Measurements from ENCODE around the gene SPINDOC.
"Not testable (repeated sequence)": the region's sequence is repeated elsewhere in the genome, so short reads cannot be mapped to it uniquely, and the experiment has no call there.

Gene SPINDOC, protein sequence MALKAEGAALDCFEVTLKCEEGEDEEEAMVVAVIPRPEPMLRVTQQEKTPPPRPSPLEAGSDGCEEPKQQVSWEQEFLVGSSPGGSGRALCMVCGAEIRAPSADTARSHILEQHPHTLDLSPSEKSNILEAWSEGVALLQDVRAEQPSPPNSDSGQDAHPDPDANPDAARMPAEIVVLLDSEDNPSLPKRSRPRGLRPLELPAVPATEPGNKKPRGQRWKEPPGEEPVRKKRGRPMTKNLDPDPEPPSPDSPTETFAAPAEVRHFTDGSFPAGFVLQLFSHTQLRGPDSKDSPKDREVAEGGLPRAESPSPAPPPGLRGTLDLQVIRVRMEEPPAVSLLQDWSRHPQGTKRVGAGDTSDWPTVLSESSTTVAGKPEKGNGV

DNA sequence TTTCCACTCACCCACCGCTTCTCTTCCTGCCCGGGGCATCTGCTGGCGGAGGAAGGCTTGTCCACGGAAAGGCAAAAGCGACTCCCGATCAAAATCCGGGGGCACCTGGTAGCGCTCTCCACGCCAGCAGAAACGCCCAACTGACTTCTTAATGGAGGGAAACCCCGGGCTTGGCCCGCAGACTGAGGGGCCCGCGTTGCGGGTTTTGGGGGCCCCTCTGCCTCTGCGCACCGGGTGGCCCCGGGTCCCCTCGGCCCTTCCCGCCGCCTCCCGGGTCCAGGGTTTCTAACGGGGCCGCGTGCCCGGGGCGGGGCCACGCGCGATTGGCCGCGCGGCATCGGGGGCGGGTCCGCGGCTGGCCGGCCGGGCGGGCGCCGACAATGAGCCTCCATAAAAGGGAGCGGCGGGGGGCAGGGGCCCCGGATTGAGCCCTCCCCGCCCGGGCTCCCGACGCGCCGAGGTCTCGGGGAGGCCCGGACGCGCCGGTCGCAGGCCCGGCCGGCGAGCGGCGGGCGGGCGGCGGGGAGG, at the start of gene SPINDOC:
SPINDOC (plus strand) TSS at position 422 of the 528 bp plus-strand sequence. CDS start 231 bp downstream, outside the sequence.
- peak; percentile 73 for DNase-seq

DNA sequence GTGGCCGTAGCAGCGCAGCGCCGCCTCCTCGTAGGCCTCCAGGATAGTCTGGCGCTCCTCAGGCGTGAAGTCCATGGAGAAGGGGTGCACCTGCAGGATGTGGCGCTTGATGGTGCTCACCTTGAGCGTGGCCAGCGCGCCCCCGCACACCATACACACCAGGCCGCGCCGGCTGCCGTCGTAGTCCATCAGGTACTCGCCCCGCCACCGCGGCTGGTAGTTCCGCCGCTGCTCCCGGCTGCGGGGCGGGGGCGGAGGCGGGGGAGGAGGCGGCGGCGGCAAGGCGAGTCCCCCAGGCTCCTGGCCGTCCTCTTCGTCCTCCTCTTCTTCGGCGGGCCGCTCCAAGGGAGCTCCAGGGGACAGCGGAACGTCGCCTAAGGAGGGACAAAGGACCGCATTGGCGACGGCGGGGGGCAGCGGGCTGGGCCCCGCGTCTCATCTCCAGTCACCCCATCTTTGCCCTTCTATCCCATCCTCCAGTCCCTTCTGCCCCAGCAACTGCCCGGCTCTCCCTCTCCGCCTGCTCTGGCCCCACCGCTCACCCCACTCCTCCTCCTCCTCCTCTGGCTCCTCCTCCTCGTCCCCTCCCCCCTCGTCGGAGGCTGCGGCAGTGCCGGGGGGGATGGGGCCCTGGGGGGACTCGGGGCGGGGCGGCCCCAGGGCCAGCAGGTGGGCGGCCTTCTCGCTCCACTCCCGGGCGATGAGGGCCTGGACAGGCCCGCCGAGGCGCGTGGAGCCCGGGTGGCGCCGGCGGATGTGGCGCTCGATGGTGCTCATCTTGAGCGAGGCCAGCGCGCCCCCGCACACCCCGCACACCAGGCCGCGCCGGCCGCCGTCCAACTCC, 49.5 kb upstream of the SPINDOC start:
- DNase-seq, result no peak

DNA sequence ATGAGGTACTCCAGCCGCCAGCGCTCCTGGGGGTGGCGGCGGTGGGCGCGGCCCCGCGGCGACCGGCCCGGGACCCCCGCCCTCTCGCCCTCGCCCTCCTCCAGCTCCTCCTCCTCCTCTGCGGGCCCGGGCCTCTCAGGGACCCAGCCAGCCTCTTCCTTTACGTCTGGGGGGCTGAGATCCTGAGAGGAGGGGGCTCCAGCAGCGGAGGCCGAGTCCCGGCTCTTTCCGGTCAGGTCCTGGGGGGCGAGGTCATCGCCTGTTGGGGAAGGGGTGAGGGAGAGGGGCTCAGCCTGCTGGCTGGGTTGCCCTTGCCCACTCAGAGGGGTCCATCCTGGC, 48.9 kb upstream of the SPINDOC start:
- DNase-seq, result no peak

DNA sequence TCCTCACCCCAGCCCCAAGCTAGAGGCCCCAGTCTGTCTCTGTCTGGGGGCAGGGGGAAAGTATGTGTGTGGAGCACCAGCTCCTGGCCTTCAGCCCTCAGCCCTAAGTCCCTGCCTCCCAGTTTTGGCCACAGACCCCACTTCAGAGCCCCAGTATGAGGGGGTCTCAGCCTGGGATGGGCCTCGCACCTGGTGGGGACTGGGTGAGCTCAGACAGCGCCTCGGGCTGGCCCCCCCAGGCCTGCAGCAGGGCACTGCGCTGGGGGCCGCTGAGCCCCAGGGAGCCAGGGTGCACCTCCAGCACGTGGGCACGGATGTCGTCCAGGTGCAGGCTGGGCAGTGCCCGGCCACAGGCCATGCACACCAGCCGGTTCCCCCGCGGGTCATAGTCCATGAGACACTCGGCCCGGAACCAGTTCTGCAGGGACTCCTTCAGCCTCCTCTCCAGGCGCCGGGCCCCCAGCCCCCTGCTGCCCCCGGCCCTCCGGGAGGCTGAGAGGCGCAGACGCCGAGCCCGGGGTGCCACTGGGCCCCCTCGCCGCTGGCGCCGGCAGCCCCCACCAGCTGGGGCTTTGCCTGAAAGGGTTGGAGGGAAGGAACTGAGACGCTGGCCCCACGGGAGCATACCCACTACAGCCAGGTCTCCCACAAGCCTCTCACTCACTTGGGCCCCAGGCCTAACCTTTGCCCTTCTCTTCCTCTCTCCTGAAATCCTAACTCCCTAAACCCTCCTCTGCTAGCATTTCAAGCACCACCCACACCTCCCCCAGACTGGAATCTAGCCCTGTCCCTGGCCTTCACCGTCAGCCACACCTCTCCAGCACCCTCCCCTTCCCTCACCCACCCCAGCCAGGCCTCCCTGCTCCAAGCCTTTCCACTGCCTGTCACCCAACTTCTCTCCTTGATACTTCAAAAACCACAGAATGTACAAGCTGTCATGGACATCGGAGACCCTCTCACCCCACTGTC, 48.3 kb upstream of the SPINDOC start:
- DNase-seq, result peak; percentile 33

DNA sequence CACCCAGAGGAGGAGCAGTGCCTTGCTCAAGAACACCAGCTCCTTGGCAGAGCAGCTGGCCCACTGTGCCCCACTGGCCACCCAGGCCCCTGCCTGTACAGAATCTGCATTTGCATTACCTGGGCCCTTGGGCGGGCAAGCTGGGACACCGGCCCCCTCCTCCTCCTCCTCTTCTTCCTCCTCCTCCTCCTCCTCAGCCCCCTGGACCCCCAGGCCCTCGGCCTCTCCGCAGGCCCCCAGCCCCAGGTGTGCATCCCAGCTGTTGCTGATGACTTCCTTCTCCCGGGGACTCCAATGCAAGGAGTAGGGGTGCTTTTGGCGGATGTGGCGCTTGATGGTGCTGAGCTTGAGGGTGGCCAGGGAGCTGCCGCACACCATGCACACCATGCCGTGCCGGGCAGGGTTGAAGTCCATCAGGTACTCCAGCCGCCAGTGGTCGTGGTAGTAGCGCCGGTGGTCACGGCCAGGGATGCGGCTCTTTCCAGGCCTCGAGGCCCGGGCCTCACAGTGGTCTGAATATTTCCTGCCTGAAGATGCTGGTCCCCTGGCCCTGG, 47.5 kb upstream of the SPINDOC start:
- DNase-seq, result no peak

DNA sequence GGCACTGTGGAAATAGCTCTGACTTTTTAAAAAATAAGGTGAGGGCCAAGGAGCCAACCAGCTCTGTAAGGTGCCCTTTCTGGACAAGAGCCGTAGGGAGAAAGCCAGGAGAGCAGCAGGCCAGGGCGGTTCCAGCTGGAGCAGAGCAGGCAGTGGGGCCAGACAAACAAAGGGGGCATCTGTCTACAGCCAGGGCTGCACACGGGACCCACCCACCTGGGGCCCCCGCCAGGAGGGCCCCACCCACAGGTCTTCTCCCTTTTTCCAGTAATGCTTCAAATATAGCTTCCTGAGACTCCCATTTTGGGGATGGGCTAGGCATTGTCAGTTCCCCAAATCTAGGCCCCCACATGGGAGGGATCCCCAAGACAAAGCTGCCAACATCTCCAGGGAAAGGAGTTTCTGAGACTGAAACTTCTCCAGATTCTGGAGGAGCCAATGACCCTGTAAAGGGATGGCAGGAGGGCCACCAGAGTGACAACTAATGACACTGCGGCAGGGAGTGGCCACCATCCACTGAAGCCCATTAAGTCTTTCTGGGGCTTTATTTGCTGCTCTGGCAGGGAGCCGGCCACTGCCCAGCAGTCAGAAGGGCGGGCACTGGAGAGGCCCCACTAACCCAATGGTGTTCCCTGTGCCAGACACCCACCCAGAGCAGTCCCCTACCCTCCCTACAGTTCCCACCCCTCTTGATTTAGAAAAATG, 46.6 kb upstream of the SPINDOC start:
- DNase-seq, result no peak

DNA sequence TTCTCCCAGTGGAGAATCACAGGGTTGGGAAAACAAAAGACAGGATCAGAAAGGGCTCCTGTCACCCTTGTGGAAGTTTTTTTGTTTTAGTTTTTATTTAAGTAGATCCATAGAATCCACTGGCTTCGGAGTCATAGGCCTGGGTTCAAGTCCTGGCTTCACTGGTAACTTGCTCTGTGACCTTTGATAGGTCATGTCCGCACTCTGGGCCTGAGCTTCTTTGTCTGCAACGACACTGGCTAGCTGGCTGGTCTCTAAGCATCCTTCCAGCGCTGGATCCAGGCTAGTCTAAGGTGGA, 46.0 kb upstream of the SPINDOC start:
- DNase-seq, result peak; percentile 73

DNA sequence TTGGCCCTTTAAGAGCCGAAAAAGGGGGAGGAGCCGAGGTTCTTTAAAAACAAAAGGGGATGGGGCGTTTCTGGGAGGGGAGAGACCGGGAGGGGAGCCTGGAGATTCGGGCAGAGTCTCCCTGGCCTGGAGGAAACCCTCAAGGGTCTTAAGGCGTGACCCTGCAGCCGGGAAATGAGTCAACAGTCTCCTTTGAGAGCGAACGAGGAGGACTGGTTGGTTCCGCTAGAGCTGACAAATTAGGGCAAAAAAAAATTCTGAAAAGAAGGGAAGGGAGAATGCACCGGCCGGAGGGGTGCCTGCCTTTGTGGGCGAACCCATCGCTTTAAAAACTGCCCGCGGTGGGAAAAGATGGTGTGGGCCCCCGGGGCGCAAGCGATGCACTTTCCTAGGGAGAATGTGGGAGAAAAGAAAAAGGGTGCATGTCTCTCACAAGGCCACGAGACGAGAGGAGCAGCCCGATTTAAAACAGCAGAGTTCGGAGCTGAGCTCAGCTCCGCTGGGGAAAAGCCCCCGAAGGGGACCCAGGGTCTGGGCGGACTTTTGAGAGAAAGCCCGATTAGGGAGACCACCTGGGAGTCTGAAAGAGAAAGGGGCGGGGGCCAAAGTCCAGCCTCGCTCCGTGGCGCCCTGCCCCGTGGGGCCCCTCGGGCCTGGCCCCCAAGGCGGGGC, 45.6 kb upstream of the SPINDOC start:
- no peak for DNase-seq

DNA sequence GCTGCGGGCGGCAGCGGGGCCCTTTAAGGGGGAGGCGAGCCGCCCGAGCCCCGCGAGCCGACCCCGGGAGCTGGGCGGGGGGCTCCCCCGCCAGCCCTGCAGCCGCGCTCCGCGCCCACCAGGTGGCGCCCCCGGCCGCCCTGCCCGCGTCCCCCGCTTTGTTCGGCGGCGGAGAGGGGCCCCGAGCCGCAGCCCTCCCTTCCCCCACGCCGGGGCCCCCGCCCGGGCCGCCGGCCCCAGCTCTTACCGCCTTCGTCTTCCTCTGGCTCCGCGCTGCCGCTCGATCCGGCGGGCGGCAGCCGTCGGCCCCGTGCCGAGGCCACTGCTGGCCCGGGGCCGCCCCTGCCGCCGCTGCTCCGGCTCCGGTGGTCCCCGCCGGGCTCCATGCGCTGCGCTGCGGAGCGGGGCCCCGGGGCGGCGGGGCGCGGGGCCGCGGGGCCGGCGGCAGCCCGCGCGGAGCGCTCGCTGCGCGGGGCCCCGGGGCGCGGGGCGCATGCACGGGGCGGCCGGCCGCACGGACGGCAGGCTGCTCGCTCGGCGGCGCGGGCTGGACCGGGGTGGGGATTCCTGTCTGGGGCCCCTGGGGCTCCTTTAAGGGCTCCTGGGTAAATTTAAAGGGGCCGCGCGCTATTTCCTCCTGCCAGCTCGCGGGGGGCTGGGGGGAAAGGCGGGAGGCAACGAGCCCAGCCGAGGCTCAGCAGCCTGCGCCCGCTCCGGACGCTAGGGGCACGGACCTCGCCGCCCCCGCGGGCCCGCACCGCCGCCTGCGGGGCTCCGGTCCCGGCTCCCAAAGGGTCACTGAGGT, 44.8 kb upstream of the SPINDOC start, which contains the start of gene ZFTA:
ZFTA (minus strand) TSS at position 539 of the 805 bp plus-strand sequence; CDS start at position 386, 153 bp downstream.
- peak; percentile 54 for DNase-seq

DNA sequence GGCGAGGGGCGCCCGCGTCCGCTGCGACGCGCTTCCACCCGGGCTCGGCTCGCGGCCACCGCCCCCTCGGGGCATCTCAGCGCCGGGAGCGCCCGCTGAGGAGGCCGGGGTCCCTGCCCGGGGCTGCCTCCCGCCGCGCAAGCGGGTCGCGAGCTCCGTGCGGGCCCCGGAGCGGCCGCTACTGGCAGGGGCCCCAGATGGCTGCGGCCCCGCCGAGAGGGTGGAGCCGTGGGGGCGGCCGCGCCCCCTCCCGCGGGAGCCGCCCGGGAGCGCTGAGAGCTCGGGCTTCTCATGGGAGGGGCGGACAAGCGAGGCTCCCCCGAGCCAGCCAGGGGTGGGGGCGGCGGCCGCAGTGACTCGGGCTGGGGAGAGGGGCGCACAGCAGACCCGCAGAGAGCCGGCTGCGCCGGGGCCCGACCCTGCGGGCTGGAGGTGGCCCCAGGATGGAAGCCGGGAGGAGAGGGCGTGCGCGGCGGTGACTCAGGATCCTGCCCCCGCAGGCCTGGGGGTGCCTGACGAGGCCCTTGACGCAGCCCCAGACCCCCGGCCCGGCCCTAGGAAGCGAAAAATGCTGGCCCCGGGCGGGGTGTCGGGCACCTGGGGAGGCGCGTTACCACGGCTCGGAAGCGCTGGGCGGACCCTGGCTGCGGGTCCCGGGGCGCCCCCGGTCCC, 44.1 kb upstream of the SPINDOC start:
- DNase-seq, result no peak

DNA sequence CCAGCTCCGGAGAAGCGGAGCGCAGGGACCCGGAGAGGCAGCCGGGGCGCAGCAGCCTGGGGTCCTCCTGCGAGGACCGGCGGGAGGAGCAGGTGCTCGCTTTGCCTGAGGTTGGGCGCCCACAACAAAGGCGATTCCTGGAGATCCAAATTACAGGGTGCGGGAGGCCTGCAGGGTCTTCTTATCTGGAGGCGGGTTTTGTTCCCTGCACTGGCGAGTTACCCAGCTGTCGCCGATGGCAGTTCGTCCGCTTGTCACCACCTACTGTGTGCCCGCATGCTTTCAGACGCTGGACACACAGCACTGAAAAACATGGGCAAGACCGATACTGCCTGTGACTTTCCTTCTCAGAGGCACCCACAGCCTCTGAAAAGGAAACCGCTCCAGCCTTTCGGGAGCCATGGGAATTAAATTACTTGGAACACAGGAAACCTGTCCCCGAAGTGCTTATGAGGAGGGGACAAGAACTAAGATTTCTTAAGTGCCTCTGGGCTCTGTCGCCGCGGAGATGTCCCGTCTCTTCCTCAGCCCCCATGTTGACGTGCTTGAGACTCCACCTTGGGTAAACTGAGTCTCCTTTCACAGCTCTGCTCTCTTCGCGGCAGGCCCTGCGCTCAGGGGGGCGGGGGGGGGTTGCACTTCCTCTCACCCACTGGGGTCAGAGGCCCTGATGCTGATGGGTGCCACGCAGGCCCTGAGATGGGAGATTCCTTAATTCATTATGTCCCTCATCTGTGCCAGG, 43.4 kb upstream of the SPINDOC start:
- no peak for DNase-seq

DNA sequence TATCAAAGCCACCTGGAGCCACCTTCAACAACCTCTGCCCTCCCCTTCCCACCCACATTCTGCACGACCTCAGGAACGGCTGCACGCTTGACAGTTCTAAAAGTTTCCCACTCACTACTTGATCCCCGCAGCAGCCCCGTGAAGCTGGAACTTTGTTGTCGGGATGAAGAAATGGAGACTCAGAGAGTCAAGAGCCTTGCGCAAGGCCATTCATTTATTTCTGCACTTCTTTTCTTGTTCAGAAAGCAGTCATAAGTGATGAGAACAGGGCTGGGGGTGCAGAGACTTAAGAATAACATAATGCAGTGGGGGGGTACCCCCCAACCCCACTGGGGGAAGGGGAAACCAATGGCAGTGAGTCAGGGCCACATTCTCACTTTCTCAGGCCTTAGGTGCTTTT, 42.5 kb upstream of the SPINDOC start:
- no peak for DNase-seq

DNA sequence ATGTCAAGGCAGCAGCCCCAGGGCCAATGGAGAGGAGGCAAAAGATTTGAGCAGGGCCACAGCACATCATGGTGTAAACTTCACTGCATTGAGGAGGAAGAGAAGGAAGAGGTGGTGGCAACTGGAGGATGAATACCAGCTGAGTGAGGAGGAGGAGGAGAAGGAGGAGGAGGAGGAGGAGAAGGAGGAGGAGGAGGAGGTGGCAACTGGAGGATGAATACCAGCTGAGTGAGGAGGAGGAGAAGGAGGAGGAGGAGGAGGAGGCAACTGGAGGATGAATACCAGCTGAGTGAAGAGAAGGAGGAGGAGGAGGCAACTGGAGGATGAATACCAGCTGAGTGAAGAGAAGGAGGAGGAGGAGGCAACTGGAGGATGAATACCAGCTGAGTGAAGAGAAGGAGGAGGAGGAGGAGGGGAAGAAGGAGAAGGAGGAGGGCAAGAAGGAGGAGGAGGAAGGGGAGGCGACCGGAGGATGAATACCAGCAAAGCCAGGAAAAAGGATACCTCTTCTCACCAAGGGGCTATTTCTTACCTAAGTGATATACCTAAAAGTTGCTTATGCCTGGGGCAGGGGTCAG, 41.4 kb upstream of the SPINDOC start:
- not testable (repeated sequence) for DNase-seq

DNA sequence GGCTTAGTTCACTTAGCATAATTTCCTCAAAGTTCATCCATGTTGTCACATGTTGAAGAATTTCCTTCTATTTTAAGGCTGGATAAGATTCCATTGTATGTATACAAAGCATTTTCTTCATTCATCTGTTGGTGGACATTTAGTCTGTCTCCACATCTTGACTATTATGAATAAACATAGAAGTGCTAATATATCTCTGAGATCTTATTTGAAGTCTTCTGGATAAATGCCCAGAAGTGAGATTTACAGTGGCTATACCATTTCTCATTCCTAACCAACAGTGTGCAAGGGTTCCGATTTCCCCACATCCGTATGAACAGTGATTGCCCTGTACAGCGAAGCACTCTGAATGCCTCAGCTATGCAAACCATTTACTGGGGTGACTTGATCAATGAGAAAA, 38.1 kb upstream of the SPINDOC start:
- no peak for DNase-seq

DNA sequence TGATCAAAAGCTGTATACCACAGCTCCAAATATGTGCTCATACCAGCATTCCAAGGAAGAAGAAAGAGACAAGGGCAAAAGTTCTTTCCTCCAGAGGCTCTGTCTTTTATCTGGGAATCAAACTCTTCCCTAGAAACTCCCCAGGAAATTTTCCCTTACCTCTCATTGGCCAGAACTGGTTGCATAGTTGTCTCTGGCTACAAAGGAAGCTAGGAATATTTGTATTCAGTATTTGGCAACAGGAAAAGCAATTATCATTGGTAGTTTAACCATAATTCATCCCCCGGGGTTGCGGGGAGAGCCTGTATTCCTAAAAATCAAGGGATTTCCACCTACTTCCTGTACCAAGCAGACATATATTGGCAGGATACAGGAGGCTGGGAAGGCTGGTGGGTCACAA, 34.2 kb upstream of the SPINDOC start:
- no peak for DNase-seq

DNA sequence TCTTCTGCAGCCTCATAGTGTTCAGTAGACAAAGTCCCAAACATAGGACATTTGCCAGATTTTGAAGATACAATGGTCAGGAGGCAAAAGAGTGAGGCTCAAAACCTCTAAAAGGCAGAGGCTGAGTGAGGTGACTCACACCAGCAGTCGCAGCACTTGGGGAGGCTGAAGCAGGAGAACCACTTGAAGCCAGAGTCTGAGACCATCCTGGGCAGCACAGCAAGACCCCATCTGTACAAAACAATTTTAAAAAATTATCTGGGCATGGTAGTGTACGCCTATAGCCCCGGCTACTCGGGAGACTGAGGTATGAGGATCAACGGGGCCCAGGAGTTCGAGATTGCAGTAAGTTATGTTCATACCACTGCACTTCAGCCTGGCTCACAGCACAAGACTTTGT, 30.5 kb upstream of the SPINDOC start:
- no peak for DNase-seq

DNA sequence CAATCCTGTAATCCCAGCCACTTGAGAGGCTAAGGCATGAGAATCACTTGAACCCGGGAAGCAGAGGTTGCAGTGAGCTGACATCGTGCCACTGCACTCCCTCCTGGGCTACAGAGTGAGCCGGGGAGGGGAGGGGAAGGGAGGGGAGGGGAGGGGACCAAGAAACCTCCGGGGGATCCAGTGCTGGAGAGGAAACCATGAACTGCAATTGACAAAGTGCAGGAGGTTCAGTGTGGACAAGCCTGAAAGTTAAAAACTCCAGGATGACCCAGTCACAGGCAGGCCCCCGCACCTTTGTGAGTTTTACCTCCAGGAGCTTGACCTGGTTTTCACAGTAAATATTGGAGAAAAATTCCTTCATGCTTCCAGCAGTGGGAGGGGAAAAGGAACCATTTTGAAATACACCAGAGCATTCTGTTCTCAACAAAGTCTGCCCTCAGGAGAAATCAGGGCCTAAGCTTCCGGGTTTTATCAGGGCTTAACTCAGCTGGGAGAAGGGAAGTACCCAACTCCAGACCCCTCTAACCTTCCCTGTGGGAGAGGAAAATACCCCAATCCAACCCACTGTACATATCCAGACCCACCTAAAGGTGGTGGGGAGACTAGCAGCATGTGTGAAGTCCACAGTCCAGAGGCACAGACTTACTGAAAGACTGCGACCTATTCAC, 29.2 kb upstream of the SPINDOC start:
- DNase-seq, result no peak

DNA sequence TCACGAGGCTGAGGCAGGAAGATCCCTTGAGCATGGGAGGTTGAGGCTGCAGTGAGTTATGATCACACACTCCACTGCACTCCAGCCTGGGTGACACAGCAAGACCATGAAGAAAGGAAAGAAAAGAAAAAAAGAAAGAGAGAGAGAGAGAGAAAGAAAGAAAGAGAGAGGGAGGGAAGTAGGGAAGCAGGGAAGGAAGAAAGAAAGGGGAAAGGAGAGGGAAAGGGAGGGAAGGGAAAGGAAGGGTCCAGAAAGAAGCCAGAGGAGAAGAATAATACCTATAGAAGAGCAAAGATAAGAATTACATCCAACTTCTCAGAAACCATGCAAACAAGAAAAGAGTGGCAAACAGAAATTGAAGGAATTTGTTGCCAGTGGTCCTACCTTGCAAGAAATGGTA, 27.4 kb upstream of the SPINDOC start:
- no peak for DNase-seq

All from NCI-H526 treated with DMSO at 0.1 percent for 48 hours (cell line).